ENCODE data around the gene NOB1. TPM values are rescaled to one million over a fixed set of nuclear protein-coding genes. Genes with fewer than 3 reads are reported as not detected.

The NOB1 gene
- total and polyA plus RNA-seq, 9 of the 15 experiments (the other 6 are each of a cell fraction or from before 2014, with no cell fraction given) = 42.4 to 148 (median 116) TPM

DNA sequence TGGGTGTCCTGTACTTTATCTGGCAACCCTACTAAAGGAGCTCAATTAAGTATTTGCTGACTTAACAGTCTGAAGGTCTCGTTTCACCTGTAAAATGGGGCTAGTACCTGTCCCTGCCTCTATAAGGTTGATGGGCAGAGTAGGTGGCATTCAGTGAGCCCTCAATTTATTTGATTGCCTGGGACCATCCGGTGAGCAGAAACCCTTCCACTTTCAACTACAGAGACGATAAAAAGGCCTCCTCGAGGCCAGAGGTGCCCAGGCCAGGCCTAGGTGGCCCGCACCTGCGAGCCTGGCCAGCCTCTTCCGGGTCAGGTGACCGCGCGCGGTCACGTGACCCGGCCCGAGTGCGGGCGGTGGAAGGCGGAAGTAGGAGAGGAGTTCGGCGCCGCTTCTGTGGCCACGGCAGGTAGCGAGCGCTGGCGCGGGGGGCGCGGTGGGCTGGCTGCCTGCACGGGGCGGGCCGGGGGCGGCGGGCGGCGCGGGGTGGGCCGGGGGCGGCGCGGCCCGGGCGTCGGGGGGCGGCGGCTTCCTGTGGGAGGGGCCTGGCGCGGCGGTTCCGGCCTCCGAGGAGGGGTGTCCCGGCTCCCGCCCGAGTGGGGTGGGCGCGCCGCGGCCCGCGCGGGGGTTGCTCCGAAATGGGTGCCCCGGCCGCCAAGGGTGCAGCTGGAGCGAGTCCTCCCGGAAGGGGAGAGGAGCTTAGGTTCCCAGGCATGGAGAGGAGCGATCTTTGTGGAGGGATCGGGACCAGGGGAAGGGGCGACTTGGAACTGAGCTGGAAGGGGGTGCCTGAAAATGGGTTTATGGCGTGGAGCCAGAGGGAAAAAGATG, 7.5 kb upstream of the NOB1 start, which contains the start of gene WWP2 (continued):
- TF ChIP-seq, protein P1, sequence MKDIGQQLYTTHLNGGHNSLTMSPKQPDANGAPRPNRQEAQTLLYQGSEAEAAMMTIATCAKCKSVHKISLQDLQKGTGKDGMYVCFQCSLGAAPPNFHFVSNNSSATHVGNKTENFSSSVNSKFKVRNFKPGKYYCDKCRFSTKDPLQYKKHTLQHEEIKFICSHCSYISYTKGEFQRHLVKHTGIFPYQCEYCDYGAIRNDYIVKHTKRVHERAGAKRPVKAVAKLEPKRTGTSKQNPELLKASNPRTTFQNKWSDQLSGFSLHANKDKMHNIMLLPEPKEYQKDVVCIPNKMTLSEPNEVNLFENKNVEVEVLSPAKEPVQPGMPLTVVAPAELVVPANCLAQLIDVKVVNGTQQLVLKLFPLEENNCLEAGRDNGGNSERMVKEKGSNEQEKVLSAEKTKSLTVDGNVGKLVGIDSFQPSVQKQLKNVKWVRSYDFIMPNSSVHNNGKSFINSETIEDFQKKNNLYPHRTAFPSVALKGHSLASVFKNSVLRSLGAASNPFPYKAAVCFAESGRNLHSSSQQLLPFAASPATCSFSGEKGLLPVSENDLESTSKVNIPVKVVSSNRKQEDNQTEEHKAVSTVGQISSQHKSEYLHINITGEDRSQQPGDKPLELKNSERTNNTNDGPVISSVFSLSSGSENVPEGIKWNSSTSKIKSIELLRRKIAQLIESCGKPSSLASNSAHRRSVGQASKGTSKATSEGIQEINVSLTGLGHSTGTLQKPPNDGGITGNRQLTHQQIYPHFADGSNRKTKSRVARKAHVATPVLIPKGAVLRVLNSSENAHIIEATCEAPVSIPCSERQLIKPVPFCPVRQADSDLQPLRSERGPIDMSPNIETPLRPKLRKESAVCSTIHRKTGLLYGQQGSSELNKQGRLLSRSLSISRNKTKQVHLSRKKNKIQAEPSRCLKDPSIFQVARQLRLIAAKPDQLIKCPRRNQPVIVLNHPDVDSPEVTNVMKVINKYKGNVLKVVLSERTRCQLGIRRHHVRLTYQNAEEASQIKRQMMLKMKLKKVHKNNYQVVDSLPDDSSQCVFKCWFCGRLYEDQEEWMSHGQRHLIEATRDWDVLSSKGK (CRISPR knock-in tag; IDR thresholded peaks at IDR 0.05) = no peak
- TF ChIP-seq NFYB (IDR thresholded peaks at IDR 0.05; ENCODE audit: extremely low read depth, insufficient read length) (no peak), RFX1 (IDR thresholded peaks at IDR 0.05) (no peak), NUFIP1 (IDR thresholded peaks at IDR 0.05; ENCODE audit: partially characterized antibody) (no peak), OTX1 (CRISPR knock-in tag; IDR thresholded peaks at IDR 0.05) (no peak), ZNF146 (CRISPR knock-in tag; IDR thresholded peaks at IDR 0.05; ENCODE audit: unreplicated experiment) (no peak), ZNF79 (CRISPR knock-in tag; IDR thresholded peaks at IDR 0.05; ENCODE audit: low read depth) (no peak), SUPT5H (IDR thresholded peaks at IDR 0.05) (peak; percentile 62), TGIF2 (CRISPR knock-in tag; IDR thresholded peaks at IDR 0.05) (no peak), ZNF583 (CRISPR knock-in tag; IDR thresholded peaks at IDR 0.05) (0 out of 2 replicates have a peak, but pooled peaks have one; percentile 16), SMAD1 (IDR thresholded peaks at IDR 0.05; ENCODE audit: low read depth, low read length, partially characterized antibody) (no peak), HMG20B (CRISPR knock-in tag; IDR thresholded peaks at IDR 0.05) (no peak)
- TF ChIP-seq, protein P2, sequence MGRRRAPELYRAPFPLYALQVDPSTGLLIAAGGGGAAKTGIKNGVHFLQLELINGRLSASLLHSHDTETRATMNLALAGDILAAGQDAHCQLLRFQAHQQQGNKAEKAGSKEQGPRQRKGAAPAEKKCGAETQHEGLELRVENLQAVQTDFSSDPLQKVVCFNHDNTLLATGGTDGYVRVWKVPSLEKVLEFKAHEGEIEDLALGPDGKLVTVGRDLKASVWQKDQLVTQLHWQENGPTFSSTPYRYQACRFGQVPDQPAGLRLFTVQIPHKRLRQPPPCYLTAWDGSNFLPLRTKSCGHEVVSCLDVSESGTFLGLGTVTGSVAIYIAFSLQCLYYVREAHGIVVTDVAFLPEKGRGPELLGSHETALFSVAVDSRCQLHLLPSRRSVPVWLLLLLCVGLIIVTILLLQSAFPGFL (CRISPR knock-in tag; IDR thresholded peaks at IDR 0.05) = no peak
- TF ChIP-seq, protein P3, sequence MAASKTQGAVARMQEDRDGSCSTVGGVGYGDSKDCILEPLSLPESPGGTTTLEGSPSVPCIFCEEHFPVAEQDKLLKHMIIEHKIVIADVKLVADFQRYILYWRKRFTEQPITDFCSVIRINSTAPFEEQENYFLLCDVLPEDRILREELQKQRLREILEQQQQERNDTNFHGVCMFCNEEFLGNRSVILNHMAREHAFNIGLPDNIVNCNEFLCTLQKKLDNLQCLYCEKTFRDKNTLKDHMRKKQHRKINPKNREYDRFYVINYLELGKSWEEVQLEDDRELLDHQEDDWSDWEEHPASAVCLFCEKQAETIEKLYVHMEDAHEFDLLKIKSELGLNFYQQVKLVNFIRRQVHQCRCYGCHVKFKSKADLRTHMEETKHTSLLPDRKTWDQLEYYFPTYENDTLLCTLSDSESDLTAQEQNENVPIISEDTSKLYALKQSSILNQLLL (CRISPR knock-in tag; IDR thresholded peaks at IDR 0.05; ENCODE audit: borderline replicate concordance) = no peak
- TF ChIP-seq, protein P4, sequence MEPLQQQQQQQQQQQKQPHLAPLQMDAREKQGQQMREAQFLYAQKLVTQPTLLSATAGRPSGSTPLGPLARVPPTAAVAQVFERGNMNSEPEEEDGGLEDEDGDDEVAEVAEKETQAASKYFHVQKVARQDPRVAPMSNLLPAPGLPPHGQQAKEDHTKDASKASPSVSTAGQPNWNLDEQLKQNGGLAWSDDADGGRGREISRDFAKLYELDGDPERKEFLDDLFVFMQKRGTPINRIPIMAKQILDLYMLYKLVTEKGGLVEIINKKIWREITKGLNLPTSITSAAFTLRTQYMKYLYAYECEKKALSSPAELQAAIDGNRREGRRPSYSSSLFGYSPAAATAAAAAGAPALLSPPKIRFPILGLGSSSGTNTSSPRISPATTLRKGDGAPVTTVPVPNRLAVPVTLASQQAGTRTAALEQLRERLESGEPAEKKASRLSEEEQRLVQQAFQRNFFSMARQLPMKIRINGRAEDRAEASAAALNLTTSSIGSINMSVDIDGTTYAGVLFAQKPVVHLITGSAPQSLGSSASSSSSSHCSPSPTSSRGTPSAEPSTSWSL (CRISPR knock-in tag; IDR thresholded peaks at IDR 0.05; ENCODE audit: borderline replicate concordance) = no peak
- TF ChIP-seq, protein P5, sequence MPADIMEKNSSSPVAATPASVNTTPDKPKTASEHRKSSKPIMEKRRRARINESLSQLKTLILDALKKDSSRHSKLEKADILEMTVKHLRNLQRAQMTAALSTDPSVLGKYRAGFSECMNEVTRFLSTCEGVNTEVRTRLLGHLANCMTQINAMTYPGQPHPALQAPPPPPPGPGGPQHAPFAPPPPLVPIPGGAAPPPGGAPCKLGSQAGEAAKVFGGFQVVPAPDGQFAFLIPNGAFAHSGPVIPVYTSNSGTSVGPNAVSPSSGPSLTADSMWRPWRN (IDR thresholded peaks at IDR 0.05; ENCODE audit: low read depth) = no peak
- TF ChIP-seq, protein P6, sequence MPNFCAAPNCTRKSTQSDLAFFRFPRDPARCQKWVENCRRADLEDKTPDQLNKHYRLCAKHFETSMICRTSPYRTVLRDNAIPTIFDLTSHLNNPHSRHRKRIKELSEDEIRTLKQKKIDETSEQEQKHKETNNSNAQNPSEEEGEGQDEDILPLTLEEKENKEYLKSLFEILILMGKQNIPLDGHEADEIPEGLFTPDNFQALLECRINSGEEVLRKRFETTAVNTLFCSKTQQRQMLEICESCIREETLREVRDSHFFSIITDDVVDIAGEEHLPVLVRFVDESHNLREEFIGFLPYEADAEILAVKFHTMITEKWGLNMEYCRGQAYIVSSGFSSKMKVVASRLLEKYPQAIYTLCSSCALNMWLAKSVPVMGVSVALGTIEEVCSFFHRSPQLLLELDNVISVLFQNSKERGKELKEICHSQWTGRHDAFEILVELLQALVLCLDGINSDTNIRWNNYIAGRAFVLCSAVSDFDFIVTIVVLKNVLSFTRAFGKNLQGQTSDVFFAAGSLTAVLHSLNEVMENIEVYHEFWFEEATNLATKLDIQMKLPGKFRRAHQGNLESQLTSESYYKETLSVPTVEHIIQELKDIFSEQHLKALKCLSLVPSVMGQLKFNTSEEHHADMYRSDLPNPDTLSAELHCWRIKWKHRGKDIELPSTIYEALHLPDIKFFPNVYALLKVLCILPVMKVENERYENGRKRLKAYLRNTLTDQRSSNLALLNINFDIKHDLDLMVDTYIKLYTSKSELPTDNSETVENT (CRISPR knock-in tag; IDR thresholded peaks at IDR 0.05) = no peak

Data from K562 (cell line).